Body of pancreas (tissue), 4 donors: ENCODE data around the gene PDZK1IP1. TPM values are rescaled to one million over a fixed set of nuclear protein-coding genes. Genes with fewer than 3 reads are reported as not detected.
"Not testable (repeated sequence)": the region's sequence is repeated elsewhere in the genome, so short reads cannot be mapped to it uniquely, and the experiment has no call there.

ENCODE experiments used
- ATAC-seq: fragments of 150-250 bp; one replicate; pipeline ENCODE4 v1.9.1; 2016
- DNase-seq, 4 donors: peaks; one replicate each; pipeline ENCODE4 v3.0.0-alpha.2; 2019
- H3K27ac ChIP-seq, 4 donors: fragments of 200-600 bp; sonication (generic); 1 replicate in 3 of 4; 2 replicates in 1 of 4; pipeline versions ENCODE4 v1.5.1 to v1.6.1; 2016 to 2019; ENCODE audit warnings: mild to moderate bottlenecking in 1 of 4, mixed read lengths in 1 of 4, moderate library complexity in 1 of 4
- H3K27me3 ChIP-seq, 2 donors: fragments of 200-600 bp; sonication (generic); one replicate each; pipeline ENCODE4 v1.6.0; 2016; ENCODE audit warnings: mild to moderate bottlenecking in 1 of 2
- H3K36me3 ChIP-seq, 2 donors: fragments of 200-600 bp; sonication (generic); replicated peaks in 1 of 2; 2 replicates each; pipeline ENCODE4 v1.5.1; 2016; ENCODE audit warnings: low read depth in 2 of 2; ENCODE audit not compliant: insufficient read depth in 1 of 2
- H3K4me1 ChIP-seq: fragments of 200-600 bp; sonication (generic); one replicate; pipeline ENCODE4 v1.6.0; 2016
- H3K4me3 ChIP-seq, 2 donors: fragments of 200-600 bp; sonication (generic); 1 replicate in 1 of 2; 2 replicates in 1 of 2; pipeline ENCODE4 v1.5.1; 2016 to 2019
- H3K9me3 ChIP-seq, 3 donors: fragments of 200-600 bp; sonication (generic); 1 replicate in 2 of 3; 2 replicates in 1 of 3; pipeline ENCODE4 v1.5.1; 2016
- POLR2A ChIP-seq, 3 donors: fragments of 450-650 bp; IDR thresholded peaks; one replicate each; pipeline ENCODE4 v1.6.1; 2016; ENCODE audit warnings: antibody characterized with exemption in 3 of 3, mild to moderate bottlenecking in 2 of 3
- WGBS, 2 donors: methylation state at CpG; one replicate each; pipeline ENCODE4 v1.1.5; 2017; 5-methylcytosine and 5-hydroxymethylcytosine counted together
- intact Hi-C: fragments of 100-400 bp; cut with DNase I; formaldehyde crosslinking; loops from one replicate; pipeline ENCODE4 v1.15.1; 2023
- total RNA-seq, 2 donors: library from RNA; depleted of rRNA; stranded (reverse); fragments of >200 nt; gene quantifications; one replicate each; pipeline ENCODE4 v1.1.0, GENCODE V29; 2016
- TF ChIP-seq, protein P1 (sequence below), 7 experiments: fragments of 450-650 bp in 4 of 7; fragments of 200-600 bp in 3 of 7; sonication (generic) in 3 of 7; IDR thresholded peaks; one replicate each; pipeline ENCODE4 v1.5.1; 2016 to 2019; ENCODE audit warnings: antibody characterized with exemption in 7 of 7

Gene PDZK1IP1
- total RNA-seq, 2 donors from 2014 or later: 54.2 to 56.4 TPM

DNA sequence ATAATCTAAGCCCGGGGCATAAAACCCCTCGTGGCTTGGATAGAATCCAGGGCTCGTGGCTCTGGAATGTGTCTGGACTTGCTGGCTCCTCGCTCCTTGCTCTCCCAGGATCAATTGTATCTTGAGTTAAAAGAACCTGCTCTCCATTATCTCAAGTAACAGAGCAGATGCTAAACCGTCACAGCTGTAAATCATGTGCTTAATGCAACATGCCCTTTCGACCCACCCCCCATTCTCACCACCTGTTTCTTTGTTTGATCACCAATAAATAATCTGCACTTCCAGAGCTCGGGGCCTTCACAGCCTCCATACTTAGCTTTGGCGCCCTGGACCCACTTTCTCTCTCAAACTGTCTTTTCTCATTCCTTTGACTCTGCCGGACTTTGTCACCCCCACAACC lies 40.7 kb downstream of the PDZK1IP1 start:
- 38 to 47% methylated on average over 8 to 9 of the region's 9 CpGs for WGBS, 2 donors
- H3K4me1 ChIP-seq, H3K27me3 ChIP-seq, DNase-seq, ATAC-seq, H3K27ac ChIP-seq, intact Hi-C loops, H3K36me3 ChIP-seq, H3K9me3 ChIP-seq, H3K4me3 ChIP-seq: not testable (repeated sequence)

- Histone ChIP-seq H3K4me1 (no peaks in the 10 kb centered on the region), H3K27ac (no peak overlapping the region), H3K27me3 (no peaks in the 10 kb centered on the region), H3K4me3 (no peak overlapping the region), H3K9me3 (no peaks in the 10 kb centered on the region), H3K36me3 (no peaks in the 10 kb centered on the region)
- ATAC-seq (no peak), DNase-seq (no peak)
- TF ChIP-seq POLR2A (IDR thresholded peaks at IDR 0.05): no peak
- TF ChIP-seq, protein P1, sequence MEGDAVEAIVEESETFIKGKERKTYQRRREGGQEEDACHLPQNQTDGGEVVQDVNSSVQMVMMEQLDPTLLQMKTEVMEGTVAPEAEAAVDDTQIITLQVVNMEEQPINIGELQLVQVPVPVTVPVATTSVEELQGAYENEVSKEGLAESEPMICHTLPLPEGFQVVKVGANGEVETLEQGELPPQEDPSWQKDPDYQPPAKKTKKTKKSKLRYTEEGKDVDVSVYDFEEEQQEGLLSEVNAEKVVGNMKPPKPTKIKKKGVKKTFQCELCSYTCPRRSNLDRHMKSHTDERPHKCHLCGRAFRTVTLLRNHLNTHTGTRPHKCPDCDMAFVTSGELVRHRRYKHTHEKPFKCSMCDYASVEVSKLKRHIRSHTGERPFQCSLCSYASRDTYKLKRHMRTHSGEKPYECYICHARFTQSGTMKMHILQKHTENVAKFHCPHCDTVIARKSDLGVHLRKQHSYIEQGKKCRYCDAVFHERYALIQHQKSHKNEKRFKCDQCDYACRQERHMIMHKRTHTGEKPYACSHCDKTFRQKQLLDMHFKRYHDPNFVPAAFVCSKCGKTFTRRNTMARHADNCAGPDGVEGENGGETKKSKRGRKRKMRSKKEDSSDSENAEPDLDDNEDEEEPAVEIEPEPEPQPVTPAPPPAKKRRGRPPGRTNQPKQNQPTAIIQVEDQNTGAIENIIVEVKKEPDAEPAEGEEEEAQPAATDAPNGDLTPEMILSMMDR (IDR thresholded peaks at IDR 0.05): no peak
- 24 to 42% methylated on average over 6 of the region's 6 CpGs for WGBS, 2 donors
- intact Hi-C loops: no loop called here
Observed at GRCh38 chr1:47147047-47147785, 42.6 kb downstream of the PDZK1IP1 start.

- H3K4me3 ChIP-seq, DNase-seq, H3K4me1 ChIP-seq, H3K9me3 ChIP-seq, H3K27me3 ChIP-seq, H3K27ac ChIP-seq, ATAC-seq, H3K36me3 ChIP-seq, intact Hi-C loops: not testable (repeated sequence)
- WGBS, 2 donors: 17 to 21% methylated on average over 1 of the region's 1 CpG
Observed at GRCh38 chr1:47146495-47146894, 43.3 kb downstream of the PDZK1IP1 start.

DNA sequence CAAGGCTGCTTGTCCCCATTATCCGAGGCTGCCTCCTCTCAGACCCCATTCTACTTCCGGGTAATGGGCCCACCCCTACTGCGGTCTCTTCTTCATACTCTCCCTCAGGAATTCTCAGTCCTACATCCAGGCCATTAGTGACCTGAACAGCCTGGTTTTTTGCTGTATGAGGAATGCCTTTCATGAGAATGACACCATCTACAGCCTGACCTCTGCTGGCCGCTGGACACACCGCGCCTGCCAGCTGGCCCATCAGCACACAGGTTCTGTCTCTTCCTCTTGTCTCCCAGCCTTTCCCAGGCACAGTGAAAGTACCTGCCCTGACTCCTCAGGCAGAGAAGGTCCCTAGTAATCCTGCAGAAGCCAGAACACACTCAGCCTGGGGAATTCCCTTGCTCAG lies 46.2 kb downstream of the PDZK1IP1 start:
- peak; percentile 21 for ATAC-seq
- H3K9me3 ChIP-seq, H3K36me3 ChIP-seq, H3K27me3 ChIP-seq, H3K4me3 ChIP-seq, DNase-seq, intact Hi-C loops, H3K27ac ChIP-seq, H3K4me1 ChIP-seq: not testable (repeated sequence)
- WGBS, 2 donors: 46 to 54% methylated on average over 6 of the region's 6 CpGs
- TF ChIP-seq, protein P1 (IDR thresholded peaks at IDR 0.05): peak in 3 of 7 experiments; percentile 6 to 11 (median 11)

DNA sequence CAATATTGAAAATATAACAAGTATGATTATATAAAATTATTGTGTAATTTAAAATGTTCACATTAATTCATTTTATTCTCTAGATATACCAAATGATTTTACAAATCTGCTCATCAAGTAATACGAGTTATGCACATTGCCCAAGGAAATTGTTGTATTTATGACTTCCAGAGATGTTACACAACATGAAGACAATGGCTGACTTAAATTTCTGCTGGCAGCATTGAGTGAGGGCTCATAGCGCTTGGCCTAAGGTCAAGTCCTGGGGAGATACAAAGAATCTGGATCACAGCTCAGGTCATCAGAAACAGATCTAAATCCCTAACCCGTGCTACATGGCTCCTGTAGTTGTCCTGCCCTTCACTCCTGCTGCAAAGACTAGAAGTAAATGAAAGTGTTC lies 49.5 kb downstream of the PDZK1IP1 start:
- intact Hi-C loops, ATAC-seq, H3K36me3 ChIP-seq, DNase-seq, H3K27ac ChIP-seq, H3K27me3 ChIP-seq, H3K4me1 ChIP-seq, H3K4me3 ChIP-seq, H3K9me3 ChIP-seq: not testable (repeated sequence)
- 60 to 62% methylated on average over 3 of the region's 3 CpGs for WGBS, 2 donors

DNA sequence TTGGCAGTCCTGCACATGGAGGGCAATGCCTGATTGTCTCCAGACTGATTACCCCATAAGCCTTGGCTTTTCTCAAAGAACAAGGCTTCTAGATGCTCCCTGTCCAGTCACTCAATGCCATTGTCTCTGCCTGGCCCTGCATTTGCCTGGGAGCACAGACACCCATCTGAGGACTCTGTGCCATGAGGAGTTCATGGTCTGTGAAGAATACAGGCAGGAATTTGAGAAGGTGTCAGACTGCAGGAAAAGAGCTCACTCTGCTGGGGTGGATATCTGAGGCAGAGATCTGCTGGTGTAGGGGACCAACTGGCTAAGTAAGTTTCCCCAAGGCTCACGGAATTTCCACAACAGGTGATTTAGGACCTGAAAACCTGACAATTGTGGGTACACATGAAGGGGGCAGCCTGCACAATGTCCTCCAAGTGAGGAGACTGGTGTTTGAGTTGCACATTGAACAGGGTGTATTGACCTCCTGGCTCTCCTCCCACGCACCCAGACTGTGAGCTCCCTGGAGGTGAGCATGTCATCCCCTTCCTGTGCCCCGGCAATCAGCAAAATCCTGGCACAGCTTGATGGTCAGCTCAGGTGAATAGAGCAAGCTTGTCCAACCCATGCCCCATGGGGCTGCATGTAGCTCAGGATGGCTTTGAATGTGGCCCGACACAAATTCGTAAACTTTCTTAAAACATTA lies 51.8 kb downstream of the PDZK1IP1 start:
- ATAC-seq (no peak), DNase-seq (no peak)
- TF ChIP-seq, protein P1 (IDR thresholded peaks at IDR 0.05): no peak
- no peak for TF ChIP-seq POLR2A (IDR thresholded peaks at IDR 0.05)
- Histone ChIP-seq H3K27ac (no peak overlapping the region), H3K27me3 (no peaks in the 10 kb centered on the region), H3K9me3 (no peaks in the 10 kb centered on the region), H3K4me3 (no peak overlapping the region), H3K36me3 (no peaks in the 10 kb centered on the region), H3K4me1 (no peaks in the 10 kb centered on the region)
- WGBS, 2 donors: 69 to 81% methylated on average over 5 of the region's 5 CpGs
- intact Hi-C loops: no loop called here
